ENCODE data around the gene MTHFR.

DNA sequence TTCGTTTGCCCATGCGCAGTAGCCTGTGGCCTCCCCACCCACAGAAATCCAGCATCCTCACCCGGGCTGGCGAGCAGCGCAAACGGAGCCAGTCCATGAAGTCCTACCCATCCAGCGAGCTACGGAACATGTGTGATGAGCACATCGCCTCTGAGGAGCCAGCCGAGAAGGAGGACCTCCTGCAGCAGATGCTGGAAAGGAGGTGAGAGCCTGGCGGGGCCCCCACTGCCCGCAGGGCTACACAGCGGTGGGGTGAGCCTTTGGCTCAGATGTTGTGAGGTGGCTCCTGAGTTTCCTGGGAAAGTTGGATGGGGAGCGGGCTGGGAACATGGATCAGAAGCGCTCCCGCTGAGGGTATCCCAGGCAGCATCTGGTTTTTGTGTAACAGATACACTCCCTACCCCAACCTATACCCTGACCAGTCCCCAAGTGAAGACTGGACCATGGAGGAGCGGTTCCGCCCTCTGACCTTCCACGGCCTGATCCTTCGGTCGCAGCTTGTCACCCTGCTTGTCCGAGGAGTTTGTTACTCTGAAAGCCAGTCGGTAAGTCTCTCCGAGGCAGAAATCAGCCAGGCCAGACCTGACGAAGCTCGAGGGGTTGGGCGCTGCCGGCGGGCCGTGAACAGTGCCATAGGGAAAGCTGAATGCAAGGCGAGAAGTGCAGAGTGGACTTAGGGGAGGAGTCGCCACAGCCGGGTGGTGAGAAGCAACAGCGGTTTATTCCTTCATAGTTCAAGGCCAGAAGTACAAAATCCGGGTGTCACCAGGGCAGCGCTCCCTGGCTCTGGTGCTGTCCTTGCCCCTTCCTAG lies 31.4 kb upstream of the MTHFR start:
- no peak for TF ChIP-seq POLR2A (IDR thresholded peaks at IDR 0.05)
- TF ChIP-seq, protein P1, sequence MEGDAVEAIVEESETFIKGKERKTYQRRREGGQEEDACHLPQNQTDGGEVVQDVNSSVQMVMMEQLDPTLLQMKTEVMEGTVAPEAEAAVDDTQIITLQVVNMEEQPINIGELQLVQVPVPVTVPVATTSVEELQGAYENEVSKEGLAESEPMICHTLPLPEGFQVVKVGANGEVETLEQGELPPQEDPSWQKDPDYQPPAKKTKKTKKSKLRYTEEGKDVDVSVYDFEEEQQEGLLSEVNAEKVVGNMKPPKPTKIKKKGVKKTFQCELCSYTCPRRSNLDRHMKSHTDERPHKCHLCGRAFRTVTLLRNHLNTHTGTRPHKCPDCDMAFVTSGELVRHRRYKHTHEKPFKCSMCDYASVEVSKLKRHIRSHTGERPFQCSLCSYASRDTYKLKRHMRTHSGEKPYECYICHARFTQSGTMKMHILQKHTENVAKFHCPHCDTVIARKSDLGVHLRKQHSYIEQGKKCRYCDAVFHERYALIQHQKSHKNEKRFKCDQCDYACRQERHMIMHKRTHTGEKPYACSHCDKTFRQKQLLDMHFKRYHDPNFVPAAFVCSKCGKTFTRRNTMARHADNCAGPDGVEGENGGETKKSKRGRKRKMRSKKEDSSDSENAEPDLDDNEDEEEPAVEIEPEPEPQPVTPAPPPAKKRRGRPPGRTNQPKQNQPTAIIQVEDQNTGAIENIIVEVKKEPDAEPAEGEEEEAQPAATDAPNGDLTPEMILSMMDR (IDR thresholded peaks at IDR 0.05): no peak
